HT1080 (cell line): Measurements from ENCODE around the gene ELF2. TPM values are rescaled to one million over a fixed set of nuclear protein-coding genes. Genes with fewer than 3 reads are reported as not detected.
A peak's percentile ranks its signal among the peaks of the same experiment; 100 is the strongest.
"Not testable (repeated sequence)": the region's sequence is repeated elsewhere in the genome, so short reads cannot be mapped to it uniquely, and the experiment has no call there.

ENCODE experiments used
- DNase-seq: peaks from one replicate; pipeline ENCODE4 v3.0.0-alpha.2; 2015; ENCODE audit warnings: low read depth
- polyA plus RNA-seq, 2 experiments: library from polyadenylated mRNA; depleted of rRNA; stranded (reverse); fragments of >200 nt; gene quantifications; 2 replicates each; pipeline ENCODE4 v1.2.3, GENCODE V29; 2015
- total RNA-seq: library from RNA; depleted of rRNA; stranded (reverse); fragments of >200 nt; shearing (Covaris generic); gene quantifications from 2 replicates; pipeline ENCODE4 v1.2.3, GENCODE V29; 2014; rRNA removed

The ELF2 gene
- total RNA-seq: 20.1 and 26.3 TPM in 2 replicates
- 18.2 and 21.5 TPM in 2 replicates for polyA plus RNA-seq (2015; cell fraction: cytosol; rRNA removed)
- polyA plus RNA-seq (2015; cell fraction: nucleus; rRNA removed): 22.4 and 31.5 TPM in 2 replicates

GRCh38 chr4:139177049-139177868 lies at the start of gene ELF2:
Gene ELF2 (minus strand): TSS chr4:139177218. CDS start chr4:139137701, 39,517 bp downstream.
- peak; percentile 59 for DNase-seq

- peak; percentile 71 for DNase-seq
Observed at GRCh38 chr4:139223682-139224317, 46.8 kb upstream of the ELF2 start.

- no peak for DNase-seq
Observed at GRCh38 chr4:139222215-139222614, 45.2 kb upstream of the ELF2 start.

GRCh38 chr4:139221687-139222086 lies 44.7 kb upstream of the ELF2 start:
- no peak for DNase-seq

GRCh38 chr4:139219450-139220055 lies 42.5 kb upstream of the ELF2 start:
- no peak for DNase-seq

- no peak for DNase-seq
Observed at GRCh38 chr4:139214039-139214534, 37.1 kb upstream of the ELF2 start.

GRCh38 chr4:139213633-139214032 lies 36.6 kb upstream of the ELF2 start:
- not testable (repeated sequence) for DNase-seq

GRCh38 chr4:139212900-139213299 lies 35.9 kb upstream of the ELF2 start:
- no peak for DNase-seq

- DNase-seq: no peak
Observed at GRCh38 chr4:139210486-139210885, 33.5 kb upstream of the ELF2 start.

GRCh38 chr4:139209470-139210063 lies 32.5 kb upstream of the ELF2 start:
- DNase-seq: no peak

- DNase-seq: peak; percentile 52
Observed at GRCh38 chr4:139208404-139208945, 31.5 kb upstream of the ELF2 start.

- DNase-seq: no peak
Observed at GRCh38 chr4:139207873-139208403, 30.9 kb upstream of the ELF2 start.

- no peak for DNase-seq
Observed at GRCh38 chr4:139207247-139207646, 30.2 kb upstream of the ELF2 start.

- no peak for DNase-seq
Observed at GRCh38 chr4:139202991-139203390, 26.0 kb upstream of the ELF2 start.

GRCh38 chr4:139200506-139200905 lies 23.5 kb upstream of the ELF2 start:
- DNase-seq: no peak

- DNase-seq: no peak
Observed at GRCh38 chr4:139200102-139200501, 23.1 kb upstream of the ELF2 start.

GRCh38 chr4:139197214-139197613 lies 20.2 kb upstream of the ELF2 start:
- DNase-seq: not testable (repeated sequence)

GRCh38 chr4:139196462-139196861 lies 19.4 kb upstream of the ELF2 start:
- DNase-seq: no peak

- no peak for DNase-seq
Observed at GRCh38 chr4:139191373-139191772, 14.4 kb upstream of the ELF2 start.

GRCh38 chr4:139189972-139190371 lies 13.0 kb upstream of the ELF2 start:
- DNase-seq: no peak

GRCh38 chr4:139189417-139189749 lies 12.4 kb upstream of the ELF2 start:
- DNase-seq: peak; percentile 24
